ENCODE data around the gene SATB2.

Gene SATB2

GRCh38 chr2:199228887-199229819, 228.6 kb downstream of the SATB2 start:
- H3K27ac Mint-ChIP-seq, result no peak overlapping the region
- no peaks in the 10 kb centered on the region for H3K36me3 Mint-ChIP-seq (ENCODE audit: low read depth)
- H3K27me3 Mint-ChIP-seq, result no peaks in the 10 kb centered on the region
- H3K4me3 Mint-ChIP-seq, result no peak overlapping the region
- intact Hi-C loops (cut with micrococcal nuclease), result no loop called here
- no peaks in the 10 kb centered on the region for H3K4me1 Mint-ChIP-seq (ENCODE audit: low read depth)
- peaks cover 38% of the 10 kb centered on the region for H3K9me3 Mint-ChIP-seq

GRCh38 chr2:199223791-199224190, 233.9 kb downstream of the SATB2 start:
- intact Hi-C loops (cut with micrococcal nuclease), result no loop called here
- Mint-ChIP-seq H3K27ac (no peak overlapping the region), H3K36me3 (ENCODE audit: low read depth) (no peaks in the 10 kb centered on the region), H3K4me3 (no peak overlapping the region), H3K4me1 (ENCODE audit: low read depth) (no peaks in the 10 kb centered on the region), H3K27me3 (no peaks in the 10 kb centered on the region), H3K9me3 (peaks cover 40% of the 10 kb centered on the region)

- H3K4me3 Mint-ChIP-seq, result no peak overlapping the region
- H3K9me3 Mint-ChIP-seq, result peaks cover 22% of the 10 kb centered on the region
- H3K4me1 Mint-ChIP-seq (ENCODE audit: low read depth), result no peaks in the 10 kb centered on the region
- no peak overlapping the region for H3K27ac Mint-ChIP-seq
- no peaks in the 10 kb centered on the region for H3K27me3 Mint-ChIP-seq
- intact Hi-C loops (cut with micrococcal nuclease), result no loop called here
- H3K36me3 Mint-ChIP-seq (ENCODE audit: low read depth), result no peaks in the 10 kb centered on the region
These were observed 236.8 kb downstream of the SATB2 start for GRCh38 chr2:199220920-199221319.

- peaks cover 20% of the 10 kb centered on the region for H3K9me3 Mint-ChIP-seq
- H3K27me3 Mint-ChIP-seq, result no peaks in the 10 kb centered on the region
- H3K4me1 Mint-ChIP-seq (ENCODE audit: low read depth), result no peaks in the 10 kb centered on the region
- H3K36me3 Mint-ChIP-seq (ENCODE audit: low read depth), result no peaks in the 10 kb centered on the region
- H3K4me3 Mint-ChIP-seq, result no peak overlapping the region
- H3K27ac Mint-ChIP-seq, result no peak overlapping the region
- intact Hi-C loops (cut with micrococcal nuclease), result no loop called here
These were observed 238.2 kb downstream of the SATB2 start for GRCh38 chr2:199219551-199219950.

Data from dendritic cell treated with granulocyte-macrophage colony-stimulating factor and Interleukin-4, amounts not matched to agents 40 ng/mL and 50 ng/mL, for 4 days (primary cell).